Measurements from ENCODE around the gene BICDL2.

Gene BICDL2

DNA sequence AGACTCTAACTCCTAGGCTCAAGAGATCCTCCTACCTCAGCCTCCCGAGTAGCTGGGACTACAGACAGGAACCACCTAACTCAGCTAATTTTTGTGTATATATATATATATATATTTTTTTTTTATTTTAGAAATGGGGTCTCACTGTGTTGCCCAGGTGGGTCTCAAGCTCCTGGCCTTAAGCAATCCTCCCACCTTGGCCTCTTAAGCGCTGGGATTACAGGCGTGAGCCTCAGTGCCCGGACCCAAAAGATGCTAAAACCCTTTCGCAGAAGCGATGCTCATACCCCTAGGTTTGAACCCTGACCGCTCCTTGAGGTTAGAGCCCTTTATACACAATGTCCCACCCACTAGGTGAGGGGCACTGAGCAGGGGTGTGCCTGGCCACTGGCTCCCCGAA is 26.2 kb downstream of the BICDL2 start:
- no peaks in the 10 kb centered on the region; the same call in 1 of the 2 replicates for H3K4me1 ChIP-seq (ENCODE audit: control insufficient read depth, insufficient read depth, low read length)
- TF ChIP-seq HOXA7 (CRISPR knock-in tag; IDR thresholded peaks at IDR 0.05; ENCODE audit: borderline replicate concordance) (no peak), ZNF121 (tag by site-specific recombination; IDR thresholded peaks at IDR 0.05) (peak; percentile 63; the same call in 1 of the 2 replicates), ZNF155 (tag by site-specific recombination; IDR thresholded peaks at IDR 0.05) (no peak)
- no peaks in the 10 kb centered on the region for H3K36me3 ChIP-seq (ENCODE audit: control insufficient read depth in 2 of 2, insufficient read depth in 1 of 2, low read length in 2 of 2)
- H3K9me3 ChIP-seq (ENCODE audit: control insufficient read depth, insufficient read depth, low read depth, low read length), result no peaks in the 10 kb centered on the region
- ChIA-PET CTCF (interaction anchor here (0.7 to 1.3 kb wide), 3 partner anchors 9 to 156 kb away, joined by 3 to 6 read pairs (median 4); partner anchors contain the start of gene TNFRSF12A), POLR2A (interaction anchor here (12.4 kb wide), 1 partner anchor 13 kb away, joined by 247 read pairs; the partner anchor contains the start of genes CLDN6, HCFC1R1, THOC6 and TNFRSF12A)
- no peak overlapping the region for H3K4me3 ChIP-seq (ENCODE audit: low read depth, low read length)
- H3K27ac ChIP-seq (ENCODE audit: extremely low read depth, low read depth, low read length), result no peak overlapping the region

DNA sequence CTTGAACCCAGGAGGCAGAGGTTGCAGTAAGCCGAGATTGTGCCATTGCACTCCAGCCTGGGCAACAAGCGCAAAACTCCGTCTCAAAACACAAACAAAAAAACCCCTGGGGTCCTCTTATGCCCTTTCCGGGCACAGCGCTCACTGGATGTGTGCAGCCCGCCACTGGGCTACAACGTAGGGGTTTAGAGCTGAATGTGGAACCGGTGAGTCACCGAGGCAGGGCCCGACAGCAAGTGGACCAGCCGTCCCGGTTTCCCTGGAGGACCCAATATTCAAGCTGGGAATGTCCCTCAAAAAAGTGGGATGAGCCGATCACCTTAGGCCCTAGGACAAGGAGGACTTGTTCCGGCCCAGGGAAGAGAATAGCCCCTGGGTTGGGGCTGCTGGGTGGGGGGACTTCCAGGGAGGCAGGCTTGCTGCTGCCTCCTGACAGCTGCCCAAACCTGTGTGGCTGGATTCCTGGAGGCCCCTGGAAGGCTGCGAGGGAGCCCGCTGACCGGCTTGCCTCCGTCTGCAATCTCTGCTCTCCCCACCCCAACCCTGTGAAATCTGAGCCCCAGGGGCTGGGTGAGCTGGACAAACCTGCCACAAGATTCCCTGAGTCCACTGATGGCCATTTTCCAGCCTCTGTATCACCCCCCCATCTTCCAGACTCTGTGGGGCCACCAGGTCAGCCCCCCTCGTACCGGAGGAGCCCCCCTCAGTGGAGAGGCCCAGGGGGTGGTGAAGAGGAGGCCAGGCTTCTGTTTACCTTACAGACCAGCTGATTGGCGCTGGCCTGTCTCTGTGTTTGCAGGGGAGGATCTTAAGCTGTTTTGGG is 27.0 kb downstream of the BICDL2 start:
- Histone ChIP-seq H3K4me1 (ENCODE audit: control insufficient read depth, insufficient read depth, low read length) (no peaks in the 10 kb centered on the region; the same call in 1 of the 2 replicates), H3K4me3 (ENCODE audit: low read depth, low read length) (no peak overlapping the region), H3K27ac (ENCODE audit: extremely low read depth, low read depth, low read length) (no peak overlapping the region), H3K36me3 (ENCODE audit: control insufficient read depth in 2 of 2, insufficient read depth in 1 of 2, low read length in 2 of 2) (no peaks in the 10 kb centered on the region), H3K9me3 (ENCODE audit: control insufficient read depth, insufficient read depth, low read depth, low read length) (no peaks in the 10 kb centered on the region)
- ChIA-PET POLR2A (interaction anchor here (12.4 kb wide), 1 partner anchor 14 kb away, joined by 247 read pairs; the partner anchor contains the start of genes CLDN6, HCFC1R1, THOC6 and TNFRSF12A), CTCF (interaction anchor here (0.6 to 1.3 kb wide), 4 partner anchors 10 to 156 kb away, joined by 3 to 6 read pairs (median 4); partner anchors contain the start of gene TNFRSF12A)
- TF ChIP-seq GLIS1 (tag by site-specific recombination; IDR thresholded peaks at IDR 0.05) (peak; percentile 94), GLIS2 (tag by site-specific recombination; IDR thresholded peaks at IDR 0.05) (0 out of 2 replicates have a peak, but pooled peaks have one; percentile 16), FEZF1 (tag by site-specific recombination; IDR thresholded peaks at IDR 0.05) (no peak), ZNF37A (tag by site-specific recombination; IDR thresholded peaks at IDR 0.05) (no peak), ZNF521 (tag by site-specific recombination; IDR thresholded peaks at IDR 0.05) (no peak), ZNF623 (tag by site-specific recombination; IDR thresholded peaks at IDR 0.05) (no peak), ZNF707 (tag by site-specific recombination; IDR thresholded peaks at IDR 0.05) (no peak), ZNF785 (tag by site-specific recombination; IDR thresholded peaks at IDR 0.05) (no peak), ZNF596 (tag by site-specific recombination; IDR thresholded peaks at IDR 0.05) (no peak), ZBTB20 (tag by site-specific recombination; IDR thresholded peaks at IDR 0.05) (no peak), ZBTB8A (tag by site-specific recombination; IDR thresholded peaks at IDR 0.05) (peak; percentile 79), ZNF558 (tag by site-specific recombination; IDR thresholded peaks at IDR 0.05) (no peak), ZNF555 (tag by site-specific recombination; conservative IDR thresholded peaks at IDR 0.05) (no peak)
- TF ChIP-seq, protein P1, sequence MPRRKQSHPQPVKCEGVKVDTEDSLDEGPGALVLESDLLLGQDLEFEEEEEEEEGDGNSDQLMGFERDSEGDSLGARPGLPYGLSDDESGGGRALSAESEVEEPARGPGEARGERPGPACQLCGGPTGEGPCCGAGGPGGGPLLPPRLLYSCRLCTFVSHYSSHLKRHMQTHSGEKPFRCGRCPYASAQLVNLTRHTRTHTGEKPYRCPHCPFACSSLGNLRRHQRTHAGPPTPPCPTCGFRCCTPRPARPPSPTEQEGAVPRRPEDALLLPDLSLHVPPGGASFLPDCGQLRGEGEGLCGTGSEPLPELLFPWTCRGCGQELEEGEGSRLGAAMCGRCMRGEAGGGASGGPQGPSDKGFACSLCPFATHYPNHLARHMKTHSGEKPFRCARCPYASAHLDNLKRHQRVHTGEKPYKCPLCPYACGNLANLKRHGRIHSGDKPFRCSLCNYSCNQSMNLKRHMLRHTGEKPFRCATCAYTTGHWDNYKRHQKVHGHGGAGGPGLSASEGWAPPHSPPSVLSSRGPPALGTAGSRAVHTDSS (tag by site-specific recombination; IDR thresholded peaks at IDR 0.05), result no peak
- TF ChIP-seq, protein P2, sequence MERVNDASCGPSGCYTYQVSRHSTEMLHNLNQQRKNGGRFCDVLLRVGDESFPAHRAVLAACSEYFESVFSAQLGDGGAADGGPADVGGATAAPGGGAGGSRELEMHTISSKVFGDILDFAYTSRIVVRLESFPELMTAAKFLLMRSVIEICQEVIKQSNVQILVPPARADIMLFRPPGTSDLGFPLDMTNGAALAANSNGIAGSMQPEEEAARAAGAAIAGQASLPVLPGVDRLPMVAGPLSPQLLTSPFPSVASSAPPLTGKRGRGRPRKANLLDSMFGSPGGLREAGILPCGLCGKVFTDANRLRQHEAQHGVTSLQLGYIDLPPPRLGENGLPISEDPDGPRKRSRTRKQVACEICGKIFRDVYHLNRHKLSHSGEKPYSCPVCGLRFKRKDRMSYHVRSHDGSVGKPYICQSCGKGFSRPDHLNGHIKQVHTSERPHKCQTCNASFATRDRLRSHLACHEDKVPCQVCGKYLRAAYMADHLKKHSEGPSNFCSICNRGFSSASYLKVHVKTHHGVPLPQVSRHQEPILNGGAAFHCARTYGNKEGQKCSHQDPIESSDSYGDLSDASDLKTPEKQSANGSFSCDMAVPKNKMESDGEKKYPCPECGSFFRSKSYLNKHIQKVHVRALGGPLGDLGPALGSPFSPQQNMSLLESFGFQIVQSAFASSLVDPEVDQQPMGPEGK (tag by site-specific recombination; IDR thresholded peaks at IDR 0.05), result peak; percentile 43; the same call in 1 of the 2 replicates
- TF ChIP-seq, protein P3, sequence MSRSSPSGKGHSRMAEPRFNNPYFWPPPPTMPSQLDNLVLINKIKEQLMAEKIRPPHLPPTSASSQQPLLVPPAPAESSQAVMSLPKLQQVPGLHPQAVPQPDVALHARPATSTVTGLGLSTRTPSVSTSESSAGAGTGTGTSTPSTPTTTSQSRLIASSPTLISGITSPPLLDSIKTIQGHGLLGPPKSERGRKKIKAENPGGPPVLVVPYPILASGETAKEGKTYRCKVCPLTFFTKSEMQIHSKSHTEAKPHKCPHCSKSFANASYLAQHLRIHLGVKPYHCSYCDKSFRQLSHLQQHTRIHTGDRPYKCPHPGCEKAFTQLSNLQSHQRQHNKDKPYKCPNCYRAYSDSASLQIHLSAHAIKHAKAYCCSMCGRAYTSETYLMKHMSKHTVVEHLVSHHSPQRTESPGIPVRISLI (tag by site-specific recombination; IDR thresholded peaks at IDR 0.05), result no peak

Data from HEK293 (cell line).